H1 (cell line): ENCODE results near the gene ZFR. TPM values are rescaled to one million over a fixed set of nuclear protein-coding genes. Genes with fewer than 3 reads are reported as not detected.

Experiments used
- CTCF ChIA-PET: fragments of 300-600 bp; sonication (Branson Sonifier 250); formaldehyde crosslinking; loops from one replicate; lab custom pipeline; 2021; ENCODE audit not compliant: partially characterized antibody; lab: Charles Lee
- POLR2A ChIA-PET: fragments of 300-600 bp; sonication (Branson Sonifier 250); formaldehyde crosslinking; loops from one replicate; lab custom pipeline; 2021; ENCODE audit warnings: inconsistent platforms; ENCODE audit not compliant: partially characterized antibody; lab: Charles Lee
- DNase-seq, 2 experiments: peaks; one replicate each; pipeline versions ENCODE4 v3.0.0 to v3.0.0-alpha.2; 2010 to 2022; ENCODE audit warnings: low spot score in 2 of 2, low read depth in 1 of 2, mixed read lengths in 1 of 2
- FAIRE-seq: peaks from 2 replicates; lab custom pipeline; 2011; peaks lifted over from hg19 to GRCh38; lab: Jason Lieb, UNC
- H2AFZ ChIP-seq: 2 replicates; pipeline ENCODE4 v1.8.1; 2012; ENCODE audit warnings: low read length, inconsistent platforms
- H2AK5ac ChIP-seq: 2 replicates; pipeline ENCODE4 v1.6.1; 2013; ENCODE audit warnings: low read depth, low read length
- H2BK120ac ChIP-seq: replicated peaks from 2 replicates; pipeline ENCODE3; 2013; ENCODE audit warnings: low read depth, low read length, inconsistent platforms
- H2BK12ac ChIP-seq: 2 replicates; pipeline ENCODE4 v1.6.1; 2013; ENCODE audit warnings: low read depth, low read length
- H2BK15ac ChIP-seq: 2 replicates; pipeline ENCODE4 v1.6.1; 2013; ENCODE audit warnings: low read length
- H2BK20ac ChIP-seq: 2 replicates; pipeline ENCODE4 v1.6.1; 2013; ENCODE audit warnings: low read length
- H2BK5ac ChIP-seq: 2 replicates; pipeline ENCODE4 v1.6.1; 2013; ENCODE audit warnings: low read depth, low read length
- H3K14ac ChIP-seq: 2 replicates; pipeline ENCODE4 v1.6.1; 2013; ENCODE audit warnings: inconsistent platforms; ENCODE audit not compliant: insufficient read length
- H3K18ac ChIP-seq: 2 replicates; pipeline ENCODE4 v1.6.1; 2013; ENCODE audit warnings: low read length; ENCODE audit errors: extremely low read depth
- H3K23ac ChIP-seq: 2 replicates; pipeline ENCODE4 v1.6.1; 2013; ENCODE audit warnings: inconsistent platforms; ENCODE audit not compliant: insufficient read length
- H3K23me2 ChIP-seq: 2 replicates; pipeline ENCODE4 v1.6.1; 2013; ENCODE audit warnings: low read depth, low read length
- H3K27ac ChIP-seq: 2 replicates; pipeline ENCODE4 v1.6.1; 2011; ENCODE audit warnings: low read depth, low read length, inconsistent platforms
- H3K27me3 ChIP-seq, 4 experiments: replicated peaks in 1 of 4; 1 replicate in 1 of 4; 2 replicates in 3 of 4; pipeline versions ENCODE4 v1.6.1 to v1.8.1; 2011 to 2013; ENCODE audit warnings: low read length in 3 of 4, mild to moderate bottlenecking in 3 of 4, inconsistent platforms in 2 of 4, mixed read lengths in 2 of 4, moderate library complexity in 1 of 4; ENCODE audit not compliant: control insufficient read depth in 3 of 4, insufficient read depth in 3 of 4; ENCODE audit errors: extremely low read depth in 1 of 4
- H3K36me3 ChIP-seq, 4 experiments: 2 replicates each; pipeline versions ENCODE4 v1.6.1 to v1.8.1; 2011 to 2013; ENCODE audit warnings: mild to moderate bottlenecking in 4 of 4, low read length in 3 of 4, moderate library complexity in 2 of 4, control low read depth in 1 of 4, inconsistent platforms in 1 of 4; ENCODE audit not compliant: insufficient read depth in 4 of 4, control insufficient read depth in 2 of 4
- H3K4ac ChIP-seq: replicated peaks from 2 replicates; pipeline ENCODE3; 2013; ENCODE audit warnings: low read length, low read depth, mixed read lengths, inconsistent platforms; ENCODE audit not compliant: insufficient read length
- H3K4me1 ChIP-seq, 4 experiments: replicated peaks in 1 of 4; 1 replicate in 1 of 4; 2 replicates in 3 of 4; pipeline versions ENCODE4 v1.6.1 to v1.8.1; 2011 to 2013; ENCODE audit warnings: low read length in 3 of 4, inconsistent platforms in 2 of 4, mixed read lengths in 1 of 4; ENCODE audit not compliant: insufficient read depth in 4 of 4, control insufficient read depth in 3 of 4
- H3K4me2 ChIP-seq, 2 experiments: 2 replicates each; pipeline versions ENCODE4 v1.6.1 to v1.8.1; 2011 to 2013; ENCODE audit warnings: low read depth in 2 of 2, low read length in 2 of 2, control low read depth in 1 of 2, inconsistent platforms in 1 of 2, mild to moderate bottlenecking in 1 of 2; ENCODE audit not compliant: insufficient read depth in 1 of 2
- H3K4me3 ChIP-seq, 4 experiments: fragments of 200-600, 300-600 bp in 1 of 4; sonication (generic), shearing (Covaris generic), sonication (Bioruptor Twin) in 1 of 4; 2 replicates each; pipeline versions ENCODE4 v1.5.1 to v1.8.1; 2011 to 2016; ENCODE audit warnings: low read length in 4 of 4, low read depth in 3 of 4, control low read depth in 2 of 4, inconsistent platforms in 2 of 4, mild to moderate bottlenecking in 2 of 4, mixed read lengths in 1 of 4, moderate library complexity in 1 of 4; ENCODE audit not compliant: insufficient read depth in 2 of 4; ENCODE audit errors: extremely low read depth in 1 of 4
- H3K56ac ChIP-seq: replicated peaks from 2 replicates; pipeline ENCODE3; 2013; ENCODE audit warnings: low read depth, mild to moderate bottlenecking, mixed read lengths, low read length, inconsistent platforms; ENCODE audit not compliant: insufficient read length
- H3K79me1 ChIP-seq: 2 replicates; pipeline ENCODE4 v1.6.1; 2013; ENCODE audit warnings: low read depth, low read length, control low read depth
- H3K79me2 ChIP-seq, 2 experiments: 2 replicates each; pipeline versions ENCODE4 v1.6.1 to v1.8.1; 2012 to 2013; ENCODE audit warnings: low read length in 2 of 2, mild to moderate bottlenecking in 2 of 2, inconsistent platforms in 1 of 2; ENCODE audit not compliant: insufficient read depth in 2 of 2, control insufficient read depth in 1 of 2
- H3K9ac ChIP-seq, 4 experiments: replicated peaks in 1 of 4; 1 replicate in 1 of 4; 2 replicates in 3 of 4; pipeline versions ENCODE4 v1.6.1 to v1.8.1; 2011 to 2013; ENCODE audit warnings: low read depth in 3 of 4, low read length in 3 of 4, control low read depth in 2 of 4, mild to moderate bottlenecking in 2 of 4, moderate library complexity in 2 of 4, inconsistent platforms in 1 of 4; ENCODE audit errors: extremely low read depth in 1 of 4
- H3K9me3 ChIP-seq, 2 experiments: 2 replicates each; pipeline versions ENCODE4 v1.6.1 to v1.8.1; 2012 to 2013; ENCODE audit warnings: mild to moderate bottlenecking in 2 of 2, moderate library complexity in 2 of 2, control low read depth in 1 of 2, inconsistent platforms in 1 of 2, low read depth in 1 of 2, low read length in 1 of 2, mixed read lengths in 1 of 2; ENCODE audit not compliant: insufficient read depth in 2 of 2
- H4K20me1 ChIP-seq, 2 experiments: replicated peaks in 1 of 2; 2 replicates each; pipeline versions ENCODE3 to v1.8.1; 2011 to 2013; ENCODE audit warnings: inconsistent platforms in 2 of 2, low read length in 2 of 2, mild to moderate bottlenecking in 1 of 2; ENCODE audit not compliant: insufficient read depth in 2 of 2, control insufficient read depth in 1 of 2
- H4K5ac ChIP-seq: 2 replicates; pipeline ENCODE4 v1.6.1; 2013; ENCODE audit warnings: low read length, low read depth, mixed read lengths, inconsistent platforms; ENCODE audit not compliant: insufficient read length
- H4K8ac ChIP-seq: 2 replicates; pipeline ENCODE4 v1.8.0; 2013; ENCODE audit warnings: mild to moderate bottlenecking, moderate library complexity, low read length, inconsistent platforms; ENCODE audit not compliant: insufficient read depth; ENCODE audit errors: extremely low read depth
- H4K91ac ChIP-seq: replicated peaks from 2 replicates; pipeline ENCODE3; 2013; ENCODE audit warnings: low read length, mixed read lengths, inconsistent platforms; ENCODE audit not compliant: insufficient read length
- EP300 ChIP-seq, 2 experiments: IDR thresholded peaks; 1 replicate in 1 of 2; 2 replicates in 1 of 2; pipeline ENCODE4 v1.6.1; 2011 to 2012; ENCODE audit warnings: low read depth in 2 of 2, low read length in 2 of 2, mild to moderate bottlenecking in 2 of 2, borderline replicate concordance in 1 of 2, inconsistent platforms in 1 of 2, moderate library complexity in 1 of 2
- GABPA ChIP-seq: IDR thresholded peaks from 2 replicates; pipeline ENCODE4 v1.6.1; 2011; ENCODE audit warnings: mild to moderate bottlenecking, low read length, moderate library complexity, borderline replicate concordance; ENCODE audit not compliant: insufficient read depth
- HDAC2 ChIP-seq, 2 experiments: fragments of 300-600 bp in 1 of 2; sonication (generic) in 1 of 2; IDR thresholded peaks; 2 replicates each; pipeline ENCODE4 v1.6.1; 2011 to 2012; ENCODE audit warnings: low read depth in 2 of 2, low read length in 2 of 2, mild to moderate bottlenecking in 2 of 2, moderate library complexity in 2 of 2, borderline replicate concordance in 1 of 2, inconsistent platforms in 1 of 2
- JUN ChIP-seq: IDR thresholded peaks from 2 replicates; pipeline ENCODE4 v1.6.1; 2011; ENCODE audit warnings: low read depth, mild to moderate bottlenecking, improper control_type of control experiment, low read length
- RFX5 ChIP-seq: IDR thresholded peaks from 2 replicates; pipeline ENCODE4 v1.6.1; 2011; ENCODE audit warnings: low read depth, low read length, improper control_type of control experiment, borderline replicate concordance
- RXRA ChIP-seq: IDR thresholded peaks from 2 replicates; pipeline ENCODE4 v1.6.1; 2011; ENCODE audit warnings: low read depth, mild to moderate bottlenecking, low read length, moderate library complexity; ENCODE audit not compliant: insufficient read depth
- SAP30 ChIP-seq: fragments of 300-600 bp; sonication (generic); IDR thresholded peaks from 2 replicates; pipeline ENCODE4 v1.7.1; 2012; ENCODE audit warnings: low read length, moderate library complexity, mild to moderate bottlenecking, inconsistent platforms; ENCODE audit not compliant: insufficient read depth, insufficient replicate concordance
- TAF1 ChIP-seq: IDR thresholded peaks from 2 replicates; pipeline ENCODE4 v1.6.1; 2011; ENCODE audit warnings: mild to moderate bottlenecking, low read depth, low read length
- WGBS, 2 experiments: shearing (Covaris generic) in 1 of 2; methylation state at CpG; one replicate each; pipeline versions ENCODE4 v1.1.6 to v1.1.7; 2013 to 2015; ENCODE audit warnings: low lambda C conversion rate in 2 of 2, mixed read lengths in 2 of 2, inconsistent platforms in 1 of 2, low coverage in 1 of 2, missing lambda C conversion rate in 1 of 2; ENCODE audit not compliant: insufficient replicate concordance in 2 of 2, insufficient coverage in 1 of 2, insufficient read length in 1 of 2; ENCODE audit errors: extremely low coverage in 1 of 2, missing lambda C conversion rate in 1 of 2; 5-methylcytosine and 5-hydroxymethylcytosine counted together
- polyA plus RNA-seq, 7 experiments: library from polyadenylated mRNA; depleted of rRNA in 3 of 7; stranded (reverse) in 5 of 7; unstranded in 2 of 7; fragments of >200 nt in 5 of 7; fragments of 200-250 nt in 2 of 7; gene quantifications; 1 replicate in 5 of 7; 2 replicates in 1 of 7; 4 replicates in 1 of 7; pipeline versions ENCODE4 v1.2.1 to v1.2.3, GENCODE V29; 2011 to 2013; ENCODE audit warnings: missing spikeins in 2 of 7, mixed read lengths in 2 of 7
- total RNA-seq: library from RNA; stranded (reverse); fragmentation: NEBNext Ultra II Directional; extraction: Animal tissue kit (Norgen Biotek cat#: 25700); gene quantifications from 2 replicates; pipeline ENCODE4 v1.2.1, GENCODE V29; 2021
- TF ChIP-seq, protein P1 (sequence below), 3 experiments: IDR thresholded peaks; 1 replicate in 2 of 3; 2 replicates in 1 of 3; pipeline versions ENCODE4 v1.5.1 to v1.6.1; 2011; ENCODE audit warnings: low read length in 3 of 3, mild to moderate bottlenecking in 3 of 3, inconsistent platforms in 2 of 3, low read depth in 1 of 3, moderate library complexity in 1 of 3; ENCODE audit not compliant: insufficient read depth in 1 of 3; ENCODE audit errors: control extremely low read depth in 1 of 3

The ZFR gene
- total and polyA plus RNA-seq, 2 of the 8 experiments (the other 6 are each of a cell fraction or from before 2014, with no cell fraction given): 68.8 to 92.7 TPM

DNA sequence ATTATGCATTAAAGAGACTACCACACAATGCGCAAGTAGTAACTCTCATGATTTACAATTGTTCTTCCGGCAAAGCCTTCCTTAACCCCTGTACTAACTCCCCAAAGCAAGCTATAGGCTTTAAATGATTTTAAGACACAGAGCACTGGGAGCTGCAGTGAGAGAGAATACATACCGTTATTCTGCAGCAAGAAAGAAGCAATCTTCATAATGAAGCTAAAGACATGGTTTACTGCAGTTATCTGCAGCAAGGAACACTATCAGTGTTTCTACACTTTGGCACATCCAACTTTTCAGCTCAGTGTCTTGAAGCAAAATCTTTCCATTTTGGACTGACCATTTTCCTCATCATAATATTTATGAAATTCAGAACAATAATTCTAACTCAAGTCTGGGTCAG lies 61.0 kb downstream of the ZFR start:
- Histone ChIP-seq H4K20me1 (peaks cover 1% of the 10 kb centered on the region in 2 experiments), H3K18ac (no peak overlapping the region), H3K4me3 (no peak overlapping the region), H3K9me3 (no peaks in the 10 kb centered on the region), H3K27me3 (no peaks in the 10 kb centered on the region), H3K36me3 (peaks cover 2 to 79% (median 33%) of the 10 kb centered on the region in 4 experiments; a peak in 5 of 8 replicates), H3K79me1 (no peaks in the 10 kb centered on the region; the same call in 1 of the 2 replicates), H2AK5ac (no peak overlapping the region), H3K79me2 (no peaks in the 10 kb centered on the region), H3K23me2 (no peaks in the 10 kb centered on the region), H3K4ac (no peak overlapping the region), H2AFZ (no peak overlapping the region), H2BK20ac (no peak overlapping the region), H4K8ac (no peak overlapping the region), H4K5ac (no peak overlapping the region), H2BK12ac (no peak overlapping the region), H2BK15ac (no peak overlapping the region), H3K56ac (no peak overlapping the region), H4K91ac (no peak overlapping the region), H2BK120ac (no peak overlapping the region), H3K14ac (no peak overlapping the region), H3K4me1 (no peaks in the 10 kb centered on the region), H2BK5ac (no peak overlapping the region), H3K23ac (no peak overlapping the region), H3K4me2 (no peak overlapping the region), H3K27ac (no peak overlapping the region), H3K9ac (no peak overlapping the region)
- CTCF ChIA-PET: interaction anchor here (0.6 to 1.5 kb wide), 4 partner anchors 11 to 206 kb away, joined by 3 to 4 read pairs (median 3); no protein-coding TSS in a partner anchor
- POLR2A ChIA-PET: interaction anchor here (1.6 kb wide), 1 partner anchor 152 kb away, joined by 3 read pairs; no protein-coding TSS in a partner anchor
- DNase-seq (no peak), FAIRE-seq (no peak)
- 92% methylated on average over 3 of the region's 3 CpGs; no CpG with 5 or more reads in 1 of the 2 experiments for WGBS, 2 experiments
- TF ChIP-seq TAF1 (no peak), GABPA (no peak), RFX5 (no peak), SAP30 (no peak), JUN (no peak), RXRA (no peak), HDAC2 (IDR thresholded peaks at IDR 0.05; ENCODE audit: borderline replicate concordance in 1 of 2, low read depth in 2 of 2, low read length in 2 of 2) (no peak), EP300 (IDR thresholded peaks at IDR 0.05; ENCODE audit: borderline replicate concordance in 1 of 2, low read depth in 2 of 2, low read length in 2 of 2) (no peak)
- TF ChIP-seq, protein P1, sequence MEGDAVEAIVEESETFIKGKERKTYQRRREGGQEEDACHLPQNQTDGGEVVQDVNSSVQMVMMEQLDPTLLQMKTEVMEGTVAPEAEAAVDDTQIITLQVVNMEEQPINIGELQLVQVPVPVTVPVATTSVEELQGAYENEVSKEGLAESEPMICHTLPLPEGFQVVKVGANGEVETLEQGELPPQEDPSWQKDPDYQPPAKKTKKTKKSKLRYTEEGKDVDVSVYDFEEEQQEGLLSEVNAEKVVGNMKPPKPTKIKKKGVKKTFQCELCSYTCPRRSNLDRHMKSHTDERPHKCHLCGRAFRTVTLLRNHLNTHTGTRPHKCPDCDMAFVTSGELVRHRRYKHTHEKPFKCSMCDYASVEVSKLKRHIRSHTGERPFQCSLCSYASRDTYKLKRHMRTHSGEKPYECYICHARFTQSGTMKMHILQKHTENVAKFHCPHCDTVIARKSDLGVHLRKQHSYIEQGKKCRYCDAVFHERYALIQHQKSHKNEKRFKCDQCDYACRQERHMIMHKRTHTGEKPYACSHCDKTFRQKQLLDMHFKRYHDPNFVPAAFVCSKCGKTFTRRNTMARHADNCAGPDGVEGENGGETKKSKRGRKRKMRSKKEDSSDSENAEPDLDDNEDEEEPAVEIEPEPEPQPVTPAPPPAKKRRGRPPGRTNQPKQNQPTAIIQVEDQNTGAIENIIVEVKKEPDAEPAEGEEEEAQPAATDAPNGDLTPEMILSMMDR (IDR thresholded peaks at IDR 0.05; ENCODE audit: control extremely low read depth in 1 of 3, insufficient read depth in 1 of 3, low read depth in 1 of 3, low read length in 3 of 3): no peak
